Upper lobe of left lung (tissue), 6 donors: Measurements from ENCODE around the gene CACNG7. TPM values are rescaled to one million over a fixed set of nuclear protein-coding genes. Genes with fewer than 3 reads are reported as not detected.

Experiments used
- ATAC-seq, 2 donors: fragments of 200-7000 bp; cut with Tn5 transposase; one replicate each; pipeline ENCODE4 v1.9.1; 2022; ENCODE audit warnings: mild to moderate bottlenecking in 2 of 2, moderate library complexity in 2 of 2; ENCODE audit not compliant: low FRiP score in 2 of 2
- DNase-seq, 2 donors: peaks; one replicate each; pipeline ENCODE4 v3.0.0-alpha.2; 2019 to 2020
- H3K27ac ChIP-seq, 4 donors: fragments of 200-600 bp; sonication (generic); one replicate each; pipeline ENCODE4 v1.5.1; 2016 to 2019
- H3K27me3 ChIP-seq, 4 donors: fragments of 200-600 bp; sonication (generic); one replicate each; pipeline ENCODE4 v1.5.1; 2017 to 2019
- H3K36me3 ChIP-seq, 4 donors: fragments of 200-600 bp; sonication (generic); one replicate each; pipeline ENCODE4 v1.5.1; 2016 to 2019
- H3K4me1 ChIP-seq, 4 donors: fragments of 200-600 bp; sonication (generic); one replicate each; pipeline ENCODE4 v1.5.1; 2018 to 2019
- H3K4me3 ChIP-seq, 4 donors: fragments of 200-600 bp; sonication (generic); one replicate each; pipeline ENCODE4 v1.5.1; 2017 to 2019; ENCODE audit warnings: mild to moderate bottlenecking in 2 of 4, moderate library complexity in 1 of 4
- H3K9me3 ChIP-seq, 4 donors: fragments of 200-600 bp; sonication (generic); one replicate each; pipeline ENCODE4 v1.5.1; 2018 to 2019
- CTCF ChIP-seq, 6 experiments: fragments of 450-650 bp in 4 of 6; fragments of 200-600 bp in 2 of 6; sonication (generic) in 2 of 6; IDR thresholded peaks; one replicate each; pipeline ENCODE4 v1.5.1; 2016 to 2019; ENCODE audit warnings: antibody characterized with exemption in 6 of 6
- EP300 ChIP-seq, 4 donors: sonication (generic); formaldehyde crosslinking; IDR thresholded peaks; one replicate each; pipeline ENCODE4 v1.5.1; 2017; ENCODE audit warnings: antibody characterized with exemption in 4 of 4, control low read depth in 2 of 4
- POLR2A ChIP-seq, 4 donors: fragments of 450-650 bp; IDR thresholded peaks; one replicate each; pipeline ENCODE4 v1.5.1; 2016 to 2017; ENCODE audit warnings: antibody characterized with exemption in 4 of 4, mild to moderate bottlenecking in 2 of 4
- POLR2AphosphoS5 ChIP-seq, 2 donors: sonication (generic); formaldehyde crosslinking; IDR thresholded peaks; one replicate each; pipeline ENCODE4 v1.5.1; 2017; ENCODE audit warnings: antibody characterized with exemption in 2 of 2
- WGBS, 2 donors: methylation state at CpG; one replicate each; pipeline ENCODE4 v1.1.5; 2017 to 2018; 5-methylcytosine and 5-hydroxymethylcytosine counted together
- total RNA-seq, 6 donors: library from RNA; depleted of rRNA in 4 of 6; stranded (reverse); fragments of >200 nt in 4 of 6; gene quantifications; one replicate each; pipeline versions ENCODE4 v1.1.0 to v1.2.1, GENCODE V29; 2016 to 2021
- donor health status: DM: no; HTN: no; CAD: no; lungs with moderate emphysema.
- donor health status: DM: no; HTN: yes; CAD: no; lungs with severe emphysema.

CACNG7 gene
- not detected for total RNA-seq

- Histone ChIP-seq H3K27me3 (peaks cover 5 to 45% (median 27%) of the 10 kb centered on the region in 4 donors), H3K4me1 (peaks cover 8 to 33% (median 13%) of the 10 kb centered on the region in 4 donors), H3K36me3 (no peaks in the 10 kb centered on the region), H3K27ac (no peak within 1 kb of the TSS), H3K4me3 (no peak within 1 kb of the TSS), H3K9me3 (no peaks in the 10 kb centered on the region)
- TF ChIP-seq CTCF (IDR thresholded peaks at IDR 0.05) = no peak
- TF ChIP-seq POLR2A (IDR thresholded peaks at IDR 0.05) = no peak
- no peak for TF ChIP-seq POLR2AphosphoS5 (IDR thresholded peaks at IDR 0.05)
- TF ChIP-seq EP300 (IDR thresholded peaks at IDR 0.05) = no peak
- WGBS, 2 donors = 4 to 7% methylated on average over 9 to 25 of the region's 28 CpGs
- no peak for DNase-seq
- ATAC-seq = no peak
Measured at GRCh38 chr19:53908935-53909415, at the start of gene CACNG7. Gene CACNG7 (plus strand): TSS chr19:53909278. CDS start chr19:53912832, 3,554 bp downstream.

GRCh38 chr19:53864308-53864836 lies 44.7 kb upstream of the CACNG7 start:
- no peak overlapping the region for H3K4me3 ChIP-seq
- TF ChIP-seq EP300 (IDR thresholded peaks at IDR 0.05) (no peak), POLR2A (IDR thresholded peaks at IDR 0.05) (no peak), CTCF (IDR thresholded peaks at IDR 0.05) (no peak), POLR2AphosphoS5 (IDR thresholded peaks at IDR 0.05) (no peak)
- no peaks in the 10 kb centered on the region for H3K9me3 ChIP-seq
- ATAC-seq = no peak
- 60 to 71% methylated on average over 3 to 6 of the region's 6 CpGs for WGBS, 2 donors
- no peaks in the 10 kb centered on the region for H3K27me3 ChIP-seq
- H3K4me1 ChIP-seq = peaks cover 21 to 35% (median 26%) of the 10 kb centered on the region in 4 donors
- no peak overlapping the region for H3K27ac ChIP-seq
- DNase-seq = no peak
- H3K36me3 ChIP-seq = no peaks in the 10 kb centered on the region

- DNase-seq = no peak
- no peaks in the 10 kb centered on the region for H3K9me3 ChIP-seq
- no peaks in the 10 kb centered on the region for H3K36me3 ChIP-seq
- H3K4me3 ChIP-seq = peak overlapping the region in 2 of 4 donors; percentile 73 to 83
- no peaks in the 10 kb centered on the region for H3K27me3 ChIP-seq
- peaks cover 21 to 46% (median 32%) of the 10 kb centered on the region in 4 donors for H3K4me1 ChIP-seq
- 56 to 64% methylated on average over 8 to 9 of the region's 9 CpGs for WGBS, 2 donors
- H3K27ac ChIP-seq = peak overlapping the region; percentile 91 to 98 (median 96)
- ATAC-seq = no peak
- no peak for TF ChIP-seq EP300 (IDR thresholded peaks at IDR 0.05)
- no peak for TF ChIP-seq POLR2AphosphoS5 (IDR thresholded peaks at IDR 0.05)
- no peak for TF ChIP-seq CTCF (IDR thresholded peaks at IDR 0.05)
- no peak for TF ChIP-seq POLR2A (IDR thresholded peaks at IDR 0.05)
Measured at GRCh38 chr19:53865523-53865917, 43.6 kb upstream of the CACNG7 start.

GRCh38 chr19:53865918-53866864 lies 42.9 kb upstream of the CACNG7 start:
- ATAC-seq (peak; percentile 41 to 72), DNase-seq (peak; percentile 72 to 96)
- Histone ChIP-seq H3K27me3 (no peaks in the 10 kb centered on the region), H3K4me3 (peak overlapping the region; percentile 25 to 83 (median 66)), H3K36me3 (peaks cover 0 to 6% (median 2%) of the 10 kb centered on the region in 4 donors), H3K27ac (peak overlapping the region; percentile 91 to 98 (median 96)), H3K4me1 (peaks cover 24 to 53% (median 39%) of the 10 kb centered on the region in 4 donors), H3K9me3 (no peaks in the 10 kb centered on the region)
- TF ChIP-seq CTCF (IDR thresholded peaks at IDR 0.05) = peak in 1 of 6 experiments; percentile 31
- TF ChIP-seq EP300 (IDR thresholded peaks at IDR 0.05) = no peak
- peak in 2 of 4 donors; percentile 51 to 61 for TF ChIP-seq POLR2A (IDR thresholded peaks at IDR 0.05)
- peak; percentile 41 to 73 for TF ChIP-seq POLR2AphosphoS5 (IDR thresholded peaks at IDR 0.05)
- WGBS, 2 donors = 5 to 7% methylated on average over 32 to 46 of the region's 50 CpGs
